ENCODE measurements around the gene SCYL3.

GRCh38 chr1:169893645-169894423 lies at the start of gene SCYL3:
- TF ChIP-seq CTCF (IDR thresholded peaks at IDR 0.05) (no peak), POLR2A (IDR thresholded peaks at IDR 0.05) (peak; percentile 56 to 67)
